B cell (primary cell): ENCODE results near the gene GZMM. TPM values are rescaled to one million over a fixed set of nuclear protein-coding genes. Genes with fewer than 3 reads are reported as not detected.

Source experiments
- ATAC-seq: fragments of 200-7000 bp; cut with Tn5 transposase; one replicate; pipeline ENCODE4 v1.10.0; 2021; ENCODE audit warnings: low read depth, mild to moderate bottlenecking, moderate number of reproducible peaks, moderate library complexity
- CTCF ChIA-PET: fragments of 350-600 bp; sonication (Branson Sonifier 250); formaldehyde crosslinking; loops from one replicate; lab custom pipeline; 2021; ENCODE audit warnings: antibody characterized with exemption, inconsistent platforms; lab: Charles Lee
- POLR2A ChIA-PET: fragments of 350-600 bp; sonication (Branson Sonifier 250); formaldehyde crosslinking; loops from one replicate; lab custom pipeline; 2021; ENCODE audit warnings: antibody characterized with exemption; lab: Charles Lee
- DNase-seq: peaks from one replicate; pipeline ENCODE4 v3.0.0; 2013
- H2AFZ ChIP-seq: 2 replicates; pipeline ENCODE4 v1.6.1; 2012; ENCODE audit warnings: mild to moderate bottlenecking, low read depth, low read length; ENCODE audit not compliant: insufficient read depth, poor library complexity, severe bottlenecking
- H3K27ac ChIP-seq, 2 donors: 1 replicate in 1 of 2; 2 replicates in 1 of 2; pipeline ENCODE4 v1.5.1; 2012 to 2013; ENCODE audit warnings: low read length in 2 of 2, mild to moderate bottlenecking in 2 of 2, moderate library complexity in 1 of 2
- H3K27me3 ChIP-seq, 4 experiments: fragments of 200-600 bp in 1 of 4; sonication (generic) in 1 of 4; replicated peaks in 1 of 4; 1 replicate in 2 of 4; 2 replicates in 2 of 4; pipeline versions ENCODE4 v1.6.1 to v1.7.0; 2013 to 2016; ENCODE audit warnings: low read length in 3 of 4, mild to moderate bottlenecking in 2 of 4, mixed read lengths in 1 of 4, moderate library complexity in 1 of 4; ENCODE audit not compliant: insufficient read depth in 4 of 4, control insufficient read depth in 3 of 4; ENCODE audit errors: control extremely low read depth in 1 of 4
- H3K36me3 ChIP-seq, 2 experiments: replicated peaks in 1 of 2; 1 replicate in 1 of 2; 2 replicates in 1 of 2; pipeline versions ENCODE4 v1.6.1 to v1.7.1; 2013; ENCODE audit warnings: low read length in 1 of 2; ENCODE audit not compliant: insufficient read depth in 2 of 2, control insufficient read depth in 1 of 2; ENCODE audit errors: control extremely low read depth in 1 of 2, extremely low read depth in 1 of 2
- H3K4me1 ChIP-seq, 2 donors: fragments of 200-600 bp in 1 of 2; sonication (generic) in 1 of 2; 1 replicate in 1 of 2; 2 replicates in 1 of 2; pipeline versions ENCODE4 v1.5.1 to v1.6.1; 2013 to 2017; ENCODE audit warnings: low read length in 2 of 2; ENCODE audit not compliant: control insufficient read depth in 2 of 2, insufficient read depth in 2 of 2
- H3K4me2 ChIP-seq: replicated peaks from 2 replicates; pipeline ENCODE3; 2012; ENCODE audit warnings: mild to moderate bottlenecking, low read depth, low read length; ENCODE audit not compliant: poor library complexity, severe bottlenecking
- H3K4me3 ChIP-seq, 5 experiments: fragments of 200-600 bp in 1 of 5; sonication (generic) in 1 of 5; 1 replicate in 3 of 5; 2 replicates in 2 of 5; pipeline versions ENCODE4 v1.5.1 to v1.7.0; 2011 to 2016; ENCODE audit warnings: low read length in 4 of 5, mild to moderate bottlenecking in 4 of 5, low read depth in 2 of 5, control low read depth in 1 of 5, moderate library complexity in 1 of 5; ENCODE audit not compliant: insufficient read depth in 1 of 5; ENCODE audit errors: control extremely low read depth in 1 of 5, extremely low read depth in 1 of 5
- H3K79me2 ChIP-seq: fragments of 200-600 bp; sonication (generic); one replicate; pipeline ENCODE4 v1.6.0; 2016; ENCODE audit warnings: low read length; ENCODE audit not compliant: control insufficient read depth, insufficient read depth
- H3K9ac ChIP-seq: fragments of 200-600 bp; sonication (generic); 2 replicates; pipeline ENCODE4 v1.6.1; 2017; ENCODE audit warnings: mild to moderate bottlenecking, low read length, moderate library complexity
- H3K9me3 ChIP-seq, 3 donors: one replicate each; pipeline versions ENCODE4 v1.6.1 to v1.7.1; 2013; ENCODE audit warnings: low read length in 2 of 3; ENCODE audit not compliant: control insufficient read depth in 2 of 3, insufficient read depth in 1 of 3; ENCODE audit errors: control extremely low read depth in 1 of 3
- H4K20me1 ChIP-seq: 2 replicates; pipeline ENCODE4 v1.6.0; 2012; ENCODE audit warnings: mild to moderate bottlenecking, low read length; ENCODE audit not compliant: insufficient read depth, control insufficient read depth, poor library complexity, severe bottlenecking
- H3K27ac Mint-ChIP-seq: one replicate; pipeline ENCODE4 v1.8.0; 2021; ENCODE audit warnings: mixed read lengths
- H3K27me3 Mint-ChIP-seq: one replicate; pipeline ENCODE4 v1.8.0; 2021; ENCODE audit warnings: mixed read lengths
- H3K4me1 Mint-ChIP-seq: one replicate; pipeline ENCODE4 v1.8.0; 2021; ENCODE audit warnings: mixed read lengths
- H3K4me3 Mint-ChIP-seq: one replicate; pipeline ENCODE4 v1.8.0; 2021; ENCODE audit warnings: mixed read lengths
- H3K9me3 Mint-ChIP-seq: one replicate; pipeline ENCODE4 v1.8.0; 2022; ENCODE audit warnings: mixed read lengths; ENCODE audit not compliant: insufficient read depth
- EZH2 ChIP-seq: IDR thresholded peaks from 2 replicates; pipeline ENCODE4 v1.6.1; 2012; ENCODE audit warnings: borderline replicate concordance, low read depth, mild to moderate bottlenecking, moderate library complexity, low read length; ENCODE audit not compliant: insufficient read depth, poor library complexity, severe bottlenecking
- WGBS: methylation state at CpG from one replicate; pipeline ENCODE4 v1.1.5; 2013; ENCODE audit warnings: missing lambda C conversion rate; ENCODE audit not compliant: insufficient coverage; 5-methylcytosine and 5-hydroxymethylcytosine counted together
- intact Hi-C: fragments of 100-400 bp; cut with micrococcal nuclease; formaldehyde crosslinking; loops from one replicate; pipeline ENCODE4 v1.10.0; 2022
- polyA plus RNA-seq: library from polyadenylated mRNA; depleted of rRNA; stranded (reverse); fragments of >200 nt; gene quantifications from 2 replicates; pipeline ENCODE4 v1.2.3, GENCODE V29; 2012
- total RNA-seq, 2 donors: library from RNA; stranded (reverse); fragments of 120-200 nt in 1 of 2; gene quantifications; 1 replicate in 1 of 2; 2 replicates in 1 of 2; pipeline versions ENCODE4 v1.2.3 to v1.2.4, GENCODE V29; 2013 to 2022
- TF ChIP-seq, protein P1 (sequence below): fragments of 200-600 bp; IDR thresholded peaks from one replicate; pipeline ENCODE4 v1.8.0; 2022; ENCODE audit warnings: antibody characterized with exemption, mild to moderate bottlenecking

The GZMM gene
- total and polyA plus RNA-seq, 2 donors (not counting 1 experiment from before 2014, with no cell fraction given) = 2.1 TPM; not detected in 1

DNA sequence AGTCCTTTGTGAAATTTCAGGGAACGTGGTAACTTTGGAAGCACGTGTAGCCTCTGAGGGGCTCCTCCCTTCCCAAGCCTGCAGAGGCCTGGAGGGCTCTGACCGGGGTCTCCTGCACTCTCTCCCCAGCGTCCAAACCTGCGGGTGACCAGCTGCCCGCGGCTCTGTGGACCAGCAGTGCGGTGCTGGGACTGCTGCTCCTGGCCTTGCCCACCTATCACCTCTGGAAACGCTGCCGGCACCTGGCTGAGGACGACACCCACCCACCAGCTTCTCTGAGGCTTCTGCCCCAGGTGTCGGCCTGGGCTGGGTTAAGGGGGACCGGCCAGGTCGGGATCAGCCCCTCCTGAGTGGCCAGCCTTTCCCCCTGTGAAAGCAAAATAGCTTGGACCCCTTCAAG lies 39.2 kb upstream of the GZMM start:
- peaks cover 19% of the 10 kb centered on the region for H3K79me2 ChIP-seq
- H3K4me1 Mint-ChIP-seq = peaks cover 20% of the 10 kb centered on the region
- no peak for TF ChIP-seq EZH2
- TF ChIP-seq, protein P1, sequence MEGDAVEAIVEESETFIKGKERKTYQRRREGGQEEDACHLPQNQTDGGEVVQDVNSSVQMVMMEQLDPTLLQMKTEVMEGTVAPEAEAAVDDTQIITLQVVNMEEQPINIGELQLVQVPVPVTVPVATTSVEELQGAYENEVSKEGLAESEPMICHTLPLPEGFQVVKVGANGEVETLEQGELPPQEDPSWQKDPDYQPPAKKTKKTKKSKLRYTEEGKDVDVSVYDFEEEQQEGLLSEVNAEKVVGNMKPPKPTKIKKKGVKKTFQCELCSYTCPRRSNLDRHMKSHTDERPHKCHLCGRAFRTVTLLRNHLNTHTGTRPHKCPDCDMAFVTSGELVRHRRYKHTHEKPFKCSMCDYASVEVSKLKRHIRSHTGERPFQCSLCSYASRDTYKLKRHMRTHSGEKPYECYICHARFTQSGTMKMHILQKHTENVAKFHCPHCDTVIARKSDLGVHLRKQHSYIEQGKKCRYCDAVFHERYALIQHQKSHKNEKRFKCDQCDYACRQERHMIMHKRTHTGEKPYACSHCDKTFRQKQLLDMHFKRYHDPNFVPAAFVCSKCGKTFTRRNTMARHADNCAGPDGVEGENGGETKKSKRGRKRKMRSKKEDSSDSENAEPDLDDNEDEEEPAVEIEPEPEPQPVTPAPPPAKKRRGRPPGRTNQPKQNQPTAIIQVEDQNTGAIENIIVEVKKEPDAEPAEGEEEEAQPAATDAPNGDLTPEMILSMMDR = no peak
- H4K20me1 ChIP-seq = peaks cover 22% of the 10 kb centered on the region
- H3K4me3 ChIP-seq = no peak overlapping the region
- ChIA-PET POLR2A (no interaction called here), CTCF (no interaction called here)
- no peak overlapping the region for H2AFZ ChIP-seq
- no peak overlapping the region for H3K4me3 Mint-ChIP-seq
- H3K4me2 ChIP-seq = no peak overlapping the region
- no peak overlapping the region for H3K9ac ChIP-seq
- no peaks in the 10 kb centered on the region for H3K36me3 ChIP-seq
- H3K27me3 Mint-ChIP-seq = no peaks in the 10 kb centered on the region
- H3K4me1 ChIP-seq = peaks cover 11 to 21% of the 10 kb centered on the region in 2 donors
- no peak overlapping the region for H3K27ac ChIP-seq
- DNase-seq = no peak
- H3K27me3 ChIP-seq = peaks cover 0 to 2% (median 0%) of the 10 kb centered on the region in 4 experiments
- intact Hi-C loops = loop anchor here (5.0 to 10.0 kb wide), 2 partner anchors 160 to 738 kb away; partner anchors contain the start of genes ATP5F1D and MIER2
- no peak for ATAC-seq
- WGBS = 97% methylated on average over 14 of the region's 14 CpGs
- H3K27ac Mint-ChIP-seq = no peak overlapping the region
- peaks cover 2% of the 10 kb centered on the region for H3K9me3 Mint-ChIP-seq
- H3K9me3 ChIP-seq = peaks cover 0 to 10% (median 0%) of the 10 kb centered on the region in 3 donors
